ENCODE measurements around the gene GRIN3B. TPM values are rescaled to one million over a fixed set of nuclear protein-coding genes. Genes with fewer than 3 reads are reported as not detected.
"Not testable (repeated sequence)": the region's sequence is repeated elsewhere in the genome, so short reads cannot be mapped to it uniquely, and the experiment has no call there.

GRIN3B gene
- total RNA-seq, 2 donors from 2014 or later: not detected

DNA sequence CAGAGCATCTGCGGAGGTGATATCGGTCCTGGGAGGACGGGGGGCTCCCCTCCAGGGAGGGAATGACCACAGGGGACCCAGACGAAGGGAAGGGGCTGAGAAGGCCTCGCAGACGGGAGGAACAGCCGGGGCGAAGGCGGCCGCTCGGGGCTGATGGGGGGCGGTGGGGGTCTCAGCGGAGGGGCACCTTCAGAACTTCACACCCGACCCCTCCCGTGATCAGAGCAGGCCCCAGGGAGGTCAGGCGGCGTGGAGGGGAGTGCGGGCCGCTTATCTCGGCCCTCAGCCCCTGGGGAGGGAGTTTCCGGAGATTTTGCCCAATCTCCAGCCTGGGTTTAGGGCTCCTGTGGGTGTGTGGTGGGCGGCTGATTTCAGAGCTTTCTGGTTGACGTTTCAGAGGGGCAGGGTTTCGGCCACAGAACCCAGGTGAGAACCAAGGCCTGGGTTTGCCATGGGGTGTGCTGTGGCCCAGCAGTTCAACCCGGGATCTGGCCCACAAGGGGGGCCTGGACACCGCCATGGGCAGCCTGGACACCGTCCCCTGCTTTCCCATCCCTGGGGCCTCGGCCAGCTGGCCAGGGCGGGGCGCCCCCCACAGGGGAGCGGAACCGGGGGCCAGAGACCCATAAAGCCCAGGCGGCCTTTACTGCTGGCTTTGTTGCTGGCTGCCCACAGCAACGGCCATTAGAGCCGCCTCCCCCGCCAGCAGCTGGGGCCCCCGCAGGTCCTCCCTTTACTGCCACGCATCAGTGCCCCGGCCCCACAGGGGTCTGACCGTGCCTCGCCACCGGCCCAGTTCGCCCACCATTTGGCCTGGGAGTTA lies 45.3 kb upstream of the GRIN3B start:
- Histone ChIP-seq H3K9ac (ENCODE audit: low read depth in 2 of 2, low read length in 2 of 2) (peak overlapping the region in 1 of 2 donors; percentile 18), H3K4me3 (no peak overlapping the region), H3K9me3 (no peaks in the 10 kb centered on the region), H3K4me1 (peaks cover 19% of the 10 kb centered on the region), H3K36me3 (no peaks in the 10 kb centered on the region), H3K27me3 (no peaks in the 10 kb centered on the region), H3K27ac (no peak overlapping the region)
- DNase-seq: no peak
- intact Hi-C loops (cut with DNase I): no loop called here
- TF ChIP-seq, protein P1, sequence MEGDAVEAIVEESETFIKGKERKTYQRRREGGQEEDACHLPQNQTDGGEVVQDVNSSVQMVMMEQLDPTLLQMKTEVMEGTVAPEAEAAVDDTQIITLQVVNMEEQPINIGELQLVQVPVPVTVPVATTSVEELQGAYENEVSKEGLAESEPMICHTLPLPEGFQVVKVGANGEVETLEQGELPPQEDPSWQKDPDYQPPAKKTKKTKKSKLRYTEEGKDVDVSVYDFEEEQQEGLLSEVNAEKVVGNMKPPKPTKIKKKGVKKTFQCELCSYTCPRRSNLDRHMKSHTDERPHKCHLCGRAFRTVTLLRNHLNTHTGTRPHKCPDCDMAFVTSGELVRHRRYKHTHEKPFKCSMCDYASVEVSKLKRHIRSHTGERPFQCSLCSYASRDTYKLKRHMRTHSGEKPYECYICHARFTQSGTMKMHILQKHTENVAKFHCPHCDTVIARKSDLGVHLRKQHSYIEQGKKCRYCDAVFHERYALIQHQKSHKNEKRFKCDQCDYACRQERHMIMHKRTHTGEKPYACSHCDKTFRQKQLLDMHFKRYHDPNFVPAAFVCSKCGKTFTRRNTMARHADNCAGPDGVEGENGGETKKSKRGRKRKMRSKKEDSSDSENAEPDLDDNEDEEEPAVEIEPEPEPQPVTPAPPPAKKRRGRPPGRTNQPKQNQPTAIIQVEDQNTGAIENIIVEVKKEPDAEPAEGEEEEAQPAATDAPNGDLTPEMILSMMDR (IDR thresholded peaks at IDR 0.05): no peak

DNA sequence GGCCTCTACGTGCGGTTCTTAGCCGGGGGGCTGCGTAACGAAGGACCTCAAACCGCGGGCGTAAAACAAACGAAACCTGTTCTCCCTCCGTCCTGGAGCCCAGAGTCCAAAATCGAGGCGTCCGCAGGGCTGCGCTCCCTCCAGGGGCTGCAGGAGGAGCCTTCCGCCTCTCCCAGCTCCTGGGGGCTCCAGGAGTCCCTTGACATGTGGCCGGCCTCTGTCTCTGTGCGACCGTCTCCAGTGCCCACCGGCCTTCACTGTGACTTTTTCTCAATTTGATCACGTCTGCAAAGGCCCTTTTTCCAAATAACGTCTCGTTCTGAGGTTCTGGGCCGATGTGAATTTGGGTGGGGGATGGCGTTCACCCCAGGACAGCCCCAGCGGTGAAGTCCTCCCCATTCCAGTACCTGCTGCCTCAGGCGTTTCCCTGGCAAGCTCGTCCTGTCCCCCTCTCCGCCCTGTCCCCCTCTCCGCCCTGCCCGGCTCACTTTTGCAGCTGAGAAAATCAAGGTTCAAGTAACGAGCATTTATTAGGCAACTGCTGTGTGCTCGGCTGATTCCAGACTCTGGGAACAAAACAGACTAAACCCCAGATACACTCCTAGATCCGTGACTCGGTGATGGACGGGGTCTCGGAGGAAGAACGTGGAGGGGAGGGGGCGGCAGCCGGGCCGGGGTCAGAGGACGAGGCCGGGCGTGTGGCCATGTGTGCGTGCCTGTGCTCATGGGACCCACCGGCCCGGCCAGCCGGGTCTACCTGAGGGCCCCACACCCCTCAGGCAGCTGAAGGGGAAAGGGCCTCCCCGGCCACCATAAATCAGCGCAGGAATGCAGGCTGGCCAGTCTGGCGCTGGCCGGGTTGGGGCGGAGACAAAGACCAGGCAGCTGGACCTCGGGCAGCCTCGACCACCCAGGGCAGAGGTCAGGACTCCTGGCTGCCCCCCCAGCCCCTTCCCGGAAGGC lies 44.1 kb upstream of the GRIN3B start:
- Histone ChIP-seq H3K4me3 (no peak overlapping the region), H3K36me3 (no peaks in the 10 kb centered on the region), H3K4me1 (peaks cover 19% of the 10 kb centered on the region), H3K27me3 (no peaks in the 10 kb centered on the region), H3K27ac (no peak overlapping the region), H3K9ac (ENCODE audit: low read depth in 2 of 2, low read length in 2 of 2) (no peak overlapping the region), H3K9me3 (no peaks in the 10 kb centered on the region)
- DNase-seq: no peak
- TF ChIP-seq, protein P1 (IDR thresholded peaks at IDR 0.05): no peak
- intact Hi-C loops (cut with DNase I): no loop called here

DNA sequence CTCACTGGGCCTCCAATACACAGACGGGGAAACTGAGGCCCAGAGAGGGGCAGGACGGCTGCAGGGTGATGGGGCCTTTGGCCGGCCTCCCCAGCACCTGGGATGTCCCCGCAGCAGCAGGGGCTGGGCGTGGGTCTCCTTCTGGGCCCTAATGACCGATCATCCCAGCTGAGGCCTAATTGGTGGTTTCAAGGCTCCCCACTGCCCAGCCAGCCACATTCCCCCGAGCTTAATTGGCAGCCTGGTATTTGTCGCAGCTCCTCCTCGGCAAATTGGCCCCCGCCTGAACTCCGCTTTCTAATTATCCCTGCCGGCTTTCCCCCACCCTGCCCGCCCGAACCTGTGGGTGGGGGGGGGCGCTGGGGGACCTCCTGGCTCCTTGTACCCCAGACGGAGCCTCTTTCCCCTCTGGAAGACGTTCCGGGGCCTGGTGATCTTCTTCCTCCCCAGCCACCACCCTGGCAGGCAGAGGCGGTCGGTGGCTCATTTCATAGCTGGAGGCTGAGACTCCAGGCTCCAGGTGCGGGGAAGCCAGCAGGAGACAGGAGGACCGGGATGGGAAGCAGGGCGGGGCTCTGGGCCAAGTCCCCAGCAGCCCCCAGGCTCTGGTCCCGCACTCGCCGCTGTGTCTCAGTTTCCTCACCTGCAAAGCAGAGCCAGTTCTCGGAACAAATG lies 43.3 kb upstream of the GRIN3B start:
- no peak overlapping the region for H3K4me3 ChIP-seq
- H3K27me3 ChIP-seq: no peaks in the 10 kb centered on the region
- no peaks in the 10 kb centered on the region for H3K36me3 ChIP-seq
- intact Hi-C loops (cut with DNase I): no loop called here
- H3K9me3 ChIP-seq: no peaks in the 10 kb centered on the region
- H3K4me1 ChIP-seq: peaks cover 19% of the 10 kb centered on the region
- DNase-seq: no peak
- H3K9ac ChIP-seq (ENCODE audit: low read depth in 2 of 2, low read length in 2 of 2): no peak overlapping the region
- TF ChIP-seq, protein P1 (IDR thresholded peaks at IDR 0.05): no peak
- H3K27ac ChIP-seq: no peak overlapping the region

DNA sequence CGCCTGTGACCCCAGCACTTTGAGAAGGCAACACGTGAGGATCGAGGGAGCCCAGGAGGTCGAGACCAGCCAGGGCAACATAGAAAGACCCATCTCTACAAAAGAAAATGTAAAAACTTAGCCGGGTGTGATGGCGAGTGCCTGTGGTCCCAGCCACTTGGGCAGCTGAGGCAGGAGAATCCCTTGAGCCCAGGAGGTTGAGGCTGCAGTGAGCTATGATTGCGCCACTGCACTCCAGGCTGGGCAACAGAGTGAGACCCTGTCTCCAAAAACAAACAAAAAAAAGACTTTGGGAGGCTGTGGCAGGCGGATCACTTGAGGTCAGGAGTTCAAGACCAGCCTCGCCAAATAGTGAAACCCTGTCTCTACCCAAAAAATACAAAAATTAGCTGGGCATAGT lies 42.6 kb upstream of the GRIN3B start:
- H3K27me3 ChIP-seq; H3K9me3 ChIP-seq; H3K4me3 ChIP-seq; H3K9ac ChIP-seq (ENCODE audit: low read depth in 2 of 2, low read length in 2 of 2); intact Hi-C loops (cut with DNase I); H3K36me3 ChIP-seq; DNase-seq; H3K27ac ChIP-seq: not testable (repeated sequence)
- H3K4me1 ChIP-seq: peaks cover 16% of the 10 kb centered on the region

DNA sequence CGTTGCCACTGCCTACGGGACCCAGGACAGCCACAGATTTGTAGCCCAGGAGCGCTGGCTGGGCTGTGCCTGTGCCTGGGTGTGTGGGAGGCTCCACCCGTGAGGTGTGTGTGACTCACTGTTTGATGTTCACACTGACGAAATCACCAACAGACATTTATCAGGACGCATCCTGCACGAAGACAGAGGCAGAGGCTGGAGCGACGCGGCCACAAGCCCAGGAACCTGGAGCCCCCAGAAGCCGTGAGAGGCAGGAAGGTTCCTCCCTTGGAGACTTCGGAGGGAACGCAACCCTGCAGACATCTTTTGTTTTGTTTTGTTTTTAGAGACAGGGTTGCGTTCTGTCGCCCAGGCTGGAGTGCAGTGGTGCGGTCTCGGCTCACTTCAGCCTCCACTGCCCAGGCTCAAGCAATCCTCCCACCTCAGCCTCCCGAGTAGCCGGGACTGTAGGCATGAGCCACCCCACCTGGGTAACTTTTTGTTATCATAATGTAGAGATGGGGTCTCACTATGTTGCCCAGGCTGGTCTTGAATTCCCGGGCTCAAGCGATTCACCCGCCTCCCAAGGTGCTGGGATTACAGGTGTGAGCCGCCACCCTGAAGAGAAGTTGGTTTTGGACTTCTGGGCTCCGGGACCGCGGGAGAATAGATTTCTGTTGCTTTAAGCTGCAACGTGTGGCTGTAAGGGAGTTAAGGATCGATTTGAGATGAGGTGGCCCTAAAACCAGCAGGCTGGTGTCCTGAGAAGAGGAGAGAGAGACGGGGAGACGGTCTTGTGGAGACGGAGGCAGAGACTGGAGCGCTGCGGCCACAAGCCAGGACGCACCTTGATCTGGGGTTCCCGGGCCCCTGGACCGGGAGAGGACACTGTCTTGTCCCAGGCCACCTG lies 41.0 kb upstream of the GRIN3B start:
- H3K27me3 ChIP-seq: no peaks in the 10 kb centered on the region
- H3K4me1 ChIP-seq: peaks cover 8% of the 10 kb centered on the region
- H3K9me3 ChIP-seq: no peaks in the 10 kb centered on the region
- TF ChIP-seq, protein P1 (IDR thresholded peaks at IDR 0.05): no peak
- no peak for DNase-seq
- no peak overlapping the region for H3K27ac ChIP-seq
- H3K4me3 ChIP-seq: no peak overlapping the region
- no peak overlapping the region for H3K9ac ChIP-seq (ENCODE audit: low read depth in 2 of 2, low read length in 2 of 2)
- intact Hi-C loops (cut with DNase I): no loop called here
- no peaks in the 10 kb centered on the region for H3K36me3 ChIP-seq

Data from colonic mucosa (tissue), 4 donors.